ENCODE data around the gene LRRC2. TPM values are rescaled to one million over a fixed set of nuclear protein-coding genes. Genes with fewer than 3 reads are reported as not detected.

Gene LRRC2
- polyA plus RNA-seq, 3 donors = not detected

DNA sequence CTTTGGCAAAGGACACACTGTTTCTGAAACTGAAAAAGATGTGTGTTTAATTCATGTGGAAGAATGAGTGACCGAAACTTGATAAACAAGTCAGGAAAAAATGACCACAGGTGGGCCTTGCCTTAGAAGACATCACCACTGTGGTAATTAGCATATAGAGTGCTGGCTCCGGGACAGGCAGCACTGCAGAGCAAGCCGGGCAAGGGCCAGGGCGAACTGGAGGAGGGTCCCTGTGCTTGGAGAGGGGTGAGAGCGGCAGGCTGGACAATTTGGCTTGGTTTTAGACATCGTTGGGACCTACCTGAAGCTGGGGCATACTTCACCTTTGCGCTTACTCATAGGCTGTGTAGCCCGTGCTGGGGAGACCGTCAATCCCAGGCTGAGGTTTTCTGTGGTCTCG, 60.1 kb downstream of the LRRC2 start:
- Mint-ChIP-seq H3K4me1 (peaks cover 7% of the 10 kb centered on the region), H3K27me3 (ENCODE audit: low read depth in 3 of 3) (peaks cover 2 to 10% (median 7%) of the 10 kb centered on the region in 3 donors), H3K36me3 (no peaks in the 10 kb centered on the region), H3K4me3 (no peak overlapping the region), H3K27ac (no peak overlapping the region), H3K9me3 (peaks cover 0 to 1% (median 0%) of the 10 kb centered on the region in 7 donors)
- Histone ChIP-seq H3K9me3 (replicated peaks in 1 of 2; ENCODE audit: control insufficient read depth in 1 of 2, insufficient read depth in 1 of 2, low read length in 2 of 2) (no peaks in the 10 kb centered on the region), H3K27ac (ENCODE audit: low read depth in 1 of 2, low read length in 2 of 2) (no peak overlapping the region), H3K4me1 (ENCODE audit: control insufficient read depth in 1 of 2, insufficient read depth in 2 of 2, low read length in 2 of 2) (no peaks in the 10 kb centered on the region), H3K36me3 (replicated peaks in 1 of 2; ENCODE audit: control insufficient read depth in 1 of 2, insufficient read depth in 2 of 2, low read length in 2 of 2) (no peaks in the 10 kb centered on the region), H3K9ac (ENCODE audit: insufficient read depth, low read length, poor library complexity, severe bottlenecking) (no peak overlapping the region), H3K27me3 (ENCODE audit: control insufficient read depth in 2 of 2, insufficient read depth in 2 of 2, low read length in 2 of 2) (no peaks in the 10 kb centered on the region), H3K79me2 (ENCODE audit: insufficient read depth, low read length) (no peaks in the 10 kb centered on the region), H3K4me2 (replicated peaks; ENCODE audit: extremely low read depth, low read length, poor library complexity, severe bottlenecking) (no peak overlapping the region), H4K20me1 (ENCODE audit: insufficient read depth, low read length) (no peaks in the 10 kb centered on the region), H2AFZ (ENCODE audit: insufficient read depth, low read depth, low read length, poor library complexity, severe bottlenecking) (no peak overlapping the region), H3K4me3 (replicated peaks in 1 of 3; ENCODE audit: low read depth in 2 of 3, low read length in 3 of 3) (no peak overlapping the region)
- intact Hi-C loops (cut with micrococcal nuclease) = no loop called here
- 92% methylated on average over 6 of the region's 10 CpGs for WGBS (ENCODE audit: insufficient coverage)
- no peak for DNase-seq
- TF ChIP-seq, protein P1, sequence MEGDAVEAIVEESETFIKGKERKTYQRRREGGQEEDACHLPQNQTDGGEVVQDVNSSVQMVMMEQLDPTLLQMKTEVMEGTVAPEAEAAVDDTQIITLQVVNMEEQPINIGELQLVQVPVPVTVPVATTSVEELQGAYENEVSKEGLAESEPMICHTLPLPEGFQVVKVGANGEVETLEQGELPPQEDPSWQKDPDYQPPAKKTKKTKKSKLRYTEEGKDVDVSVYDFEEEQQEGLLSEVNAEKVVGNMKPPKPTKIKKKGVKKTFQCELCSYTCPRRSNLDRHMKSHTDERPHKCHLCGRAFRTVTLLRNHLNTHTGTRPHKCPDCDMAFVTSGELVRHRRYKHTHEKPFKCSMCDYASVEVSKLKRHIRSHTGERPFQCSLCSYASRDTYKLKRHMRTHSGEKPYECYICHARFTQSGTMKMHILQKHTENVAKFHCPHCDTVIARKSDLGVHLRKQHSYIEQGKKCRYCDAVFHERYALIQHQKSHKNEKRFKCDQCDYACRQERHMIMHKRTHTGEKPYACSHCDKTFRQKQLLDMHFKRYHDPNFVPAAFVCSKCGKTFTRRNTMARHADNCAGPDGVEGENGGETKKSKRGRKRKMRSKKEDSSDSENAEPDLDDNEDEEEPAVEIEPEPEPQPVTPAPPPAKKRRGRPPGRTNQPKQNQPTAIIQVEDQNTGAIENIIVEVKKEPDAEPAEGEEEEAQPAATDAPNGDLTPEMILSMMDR (IDR thresholded peaks at IDR 0.05) = no peak

DNA sequence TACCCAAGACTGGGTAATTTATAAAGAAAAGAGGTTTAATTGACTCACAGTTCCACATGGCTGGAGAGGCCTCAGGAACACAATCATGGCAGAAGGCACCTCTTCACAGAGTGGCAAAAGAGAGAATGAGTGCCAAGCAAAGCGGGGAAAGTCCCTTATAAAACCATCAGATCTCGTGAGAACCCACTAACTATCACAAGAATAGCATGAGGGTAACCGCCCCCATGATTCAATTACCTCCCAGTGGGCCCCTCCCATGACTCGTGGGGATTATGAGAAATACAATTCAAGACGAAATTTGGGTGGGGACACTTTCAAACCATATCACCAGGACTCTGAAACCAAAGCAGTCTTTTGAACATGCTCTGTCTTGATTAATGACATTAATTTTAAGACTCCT, 61.3 kb downstream of the LRRC2 start:
- Mint-ChIP-seq H3K4me1 (peaks cover 14% of the 10 kb centered on the region), H3K27ac (no peak overlapping the region), H3K36me3 (no peaks in the 10 kb centered on the region), H3K9me3 (peaks cover 0 to 1% (median 0%) of the 10 kb centered on the region in 7 donors), H3K4me3 (no peak overlapping the region), H3K27me3 (ENCODE audit: low read depth in 3 of 3) (peaks cover 2 to 10% (median 7%) of the 10 kb centered on the region in 3 donors)
- H3K27ac ChIP-seq (ENCODE audit: low read depth in 1 of 2, low read length in 2 of 2) = no peak overlapping the region
- no peak overlapping the region for H3K4me3 ChIP-seq (replicated peaks in 1 of 3; ENCODE audit: low read depth in 2 of 3, low read length in 3 of 3)
- no peak overlapping the region for H2AFZ ChIP-seq (ENCODE audit: insufficient read depth, low read depth, low read length, poor library complexity, severe bottlenecking)
- TF ChIP-seq, protein P1 (IDR thresholded peaks at IDR 0.05) = no peak
- H3K4me2 ChIP-seq (replicated peaks; ENCODE audit: extremely low read depth, low read length, poor library complexity, severe bottlenecking) = no peak overlapping the region
- H3K9me3 ChIP-seq (replicated peaks in 1 of 2; ENCODE audit: control insufficient read depth in 1 of 2, insufficient read depth in 1 of 2, low read length in 2 of 2) = no peaks in the 10 kb centered on the region
- no CpG with 5 or more reads among the region's 5 CpGs for WGBS (ENCODE audit: insufficient coverage)
- no peaks in the 10 kb centered on the region for H3K4me1 ChIP-seq (ENCODE audit: control insufficient read depth in 1 of 2, insufficient read depth in 2 of 2, low read length in 2 of 2)
- no peaks in the 10 kb centered on the region for H3K27me3 ChIP-seq (ENCODE audit: control insufficient read depth in 2 of 2, insufficient read depth in 2 of 2, low read length in 2 of 2)
- no peak overlapping the region for H3K9ac ChIP-seq (ENCODE audit: insufficient read depth, low read length, poor library complexity, severe bottlenecking)
- intact Hi-C loops (cut with micrococcal nuclease) = no loop called here
- DNase-seq = no peak
- H3K79me2 ChIP-seq (ENCODE audit: insufficient read depth, low read length) = no peaks in the 10 kb centered on the region
- H3K36me3 ChIP-seq (replicated peaks in 1 of 2; ENCODE audit: control insufficient read depth in 1 of 2, insufficient read depth in 2 of 2, low read length in 2 of 2) = no peaks in the 10 kb centered on the region
- H4K20me1 ChIP-seq (ENCODE audit: insufficient read depth, low read length) = no peaks in the 10 kb centered on the region

Measured in CD14-positive monocyte (primary cell).